Choroid plexus epithelial cell (primary cell): ENCODE data around the gene PRR7.

Source experiments
- DNase-seq: peaks from one replicate; pipeline ENCODE4 v3.0.0-alpha.2; 2010; ENCODE audit warnings: low read depth
- H3K4me3 ChIP-seq: 2 replicates; pipeline ENCODE4 v1.5.1; 2011; ENCODE audit warnings: low read depth, mild to moderate bottlenecking, control low read depth, low read length, moderate library complexity
- CTCF ChIP-seq: conservative IDR thresholded peaks from 2 replicates; pipeline ENCODE4 v1.5.1; 2011; ENCODE audit warnings: low read depth, mild to moderate bottlenecking, control low read depth, inconsistent platforms, low read length, moderate library complexity

Gene PRR7

GRCh38 chr5:177504086-177505056 lies 57.8 kb downstream of the PRR7 start:
- H3K4me3 ChIP-seq, result no peak overlapping the region
- no peak for TF ChIP-seq CTCF
- no peak for DNase-seq

- no peak for TF ChIP-seq CTCF
- DNase-seq, result no peak
- H3K4me3 ChIP-seq, result no peak overlapping the region
Measured at GRCh38 chr5:177505075-177505474, 58.5 kb downstream of the PRR7 start.
